Neural cell (in vitro differentiated cells): Measurements from ENCODE around the gene FER1L5.

Source experiments
- EZH2 ChIP-seq: fragments of 200-600, 300-800 bp; shearing (Covaris generic), sonication (generic); IDR thresholded peaks from 2 replicates; pipeline ENCODE4 v1.6.1; 2014; ENCODE audit warnings: antibody characterized with exemption, low read length, borderline replicate concordance, mild to moderate bottlenecking; ENCODE audit not compliant: insufficient read depth, poor library complexity, severe bottlenecking
- POLR2AphosphoS5 ChIP-seq: IDR thresholded peaks from 2 replicates; pipeline ENCODE4 v1.6.1; 2012
- SMC3 ChIP-seq: fragments of 450-650 bp; conservative IDR thresholded peaks from 2 replicates; pipeline ENCODE4 v1.6.1; 2014; ENCODE audit warnings: antibody characterized with exemption, mild to moderate bottlenecking, moderate library complexity; ENCODE audit not compliant: poor library complexity
- TF ChIP-seq, protein P1 (sequence below): fragments of 450-650 bp; IDR thresholded peaks from 2 replicates; pipeline ENCODE4 v1.5.1; 2014; ENCODE audit warnings: antibody characterized with exemption, mild to moderate bottlenecking, moderate library complexity; ENCODE audit not compliant: poor library complexity, severe bottlenecking
- TF ChIP-seq, protein P2 (sequence below): IDR thresholded peaks from 2 replicates; pipeline ENCODE4 v1.6.1; 2012; ENCODE audit warnings: borderline replicate concordance

DNA sequence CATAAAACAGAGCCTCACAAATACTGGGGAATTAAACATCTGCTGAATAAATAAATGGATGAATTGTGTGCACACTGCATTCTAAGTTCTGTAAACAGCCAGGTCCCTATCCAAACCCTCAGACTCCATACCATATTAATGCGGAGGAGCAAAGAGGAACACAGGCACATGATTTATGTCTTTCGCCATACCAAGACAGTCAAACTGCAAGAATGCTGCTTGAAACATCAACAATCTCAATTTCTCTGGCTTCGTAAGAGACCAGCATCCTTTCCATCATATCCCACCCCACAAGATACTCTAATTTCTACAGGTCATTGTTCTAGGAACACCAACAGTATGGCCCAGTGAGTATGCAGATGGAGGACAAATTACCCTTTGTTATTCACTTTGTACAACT is 19.4 kb upstream of the FER1L5 start:
- TF ChIP-seq, protein P1, sequence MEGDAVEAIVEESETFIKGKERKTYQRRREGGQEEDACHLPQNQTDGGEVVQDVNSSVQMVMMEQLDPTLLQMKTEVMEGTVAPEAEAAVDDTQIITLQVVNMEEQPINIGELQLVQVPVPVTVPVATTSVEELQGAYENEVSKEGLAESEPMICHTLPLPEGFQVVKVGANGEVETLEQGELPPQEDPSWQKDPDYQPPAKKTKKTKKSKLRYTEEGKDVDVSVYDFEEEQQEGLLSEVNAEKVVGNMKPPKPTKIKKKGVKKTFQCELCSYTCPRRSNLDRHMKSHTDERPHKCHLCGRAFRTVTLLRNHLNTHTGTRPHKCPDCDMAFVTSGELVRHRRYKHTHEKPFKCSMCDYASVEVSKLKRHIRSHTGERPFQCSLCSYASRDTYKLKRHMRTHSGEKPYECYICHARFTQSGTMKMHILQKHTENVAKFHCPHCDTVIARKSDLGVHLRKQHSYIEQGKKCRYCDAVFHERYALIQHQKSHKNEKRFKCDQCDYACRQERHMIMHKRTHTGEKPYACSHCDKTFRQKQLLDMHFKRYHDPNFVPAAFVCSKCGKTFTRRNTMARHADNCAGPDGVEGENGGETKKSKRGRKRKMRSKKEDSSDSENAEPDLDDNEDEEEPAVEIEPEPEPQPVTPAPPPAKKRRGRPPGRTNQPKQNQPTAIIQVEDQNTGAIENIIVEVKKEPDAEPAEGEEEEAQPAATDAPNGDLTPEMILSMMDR, result no peak
- TF ChIP-seq EZH2 (no peak), SMC3 (no peak), POLR2AphosphoS5 (no peak)
- TF ChIP-seq, protein P2, sequence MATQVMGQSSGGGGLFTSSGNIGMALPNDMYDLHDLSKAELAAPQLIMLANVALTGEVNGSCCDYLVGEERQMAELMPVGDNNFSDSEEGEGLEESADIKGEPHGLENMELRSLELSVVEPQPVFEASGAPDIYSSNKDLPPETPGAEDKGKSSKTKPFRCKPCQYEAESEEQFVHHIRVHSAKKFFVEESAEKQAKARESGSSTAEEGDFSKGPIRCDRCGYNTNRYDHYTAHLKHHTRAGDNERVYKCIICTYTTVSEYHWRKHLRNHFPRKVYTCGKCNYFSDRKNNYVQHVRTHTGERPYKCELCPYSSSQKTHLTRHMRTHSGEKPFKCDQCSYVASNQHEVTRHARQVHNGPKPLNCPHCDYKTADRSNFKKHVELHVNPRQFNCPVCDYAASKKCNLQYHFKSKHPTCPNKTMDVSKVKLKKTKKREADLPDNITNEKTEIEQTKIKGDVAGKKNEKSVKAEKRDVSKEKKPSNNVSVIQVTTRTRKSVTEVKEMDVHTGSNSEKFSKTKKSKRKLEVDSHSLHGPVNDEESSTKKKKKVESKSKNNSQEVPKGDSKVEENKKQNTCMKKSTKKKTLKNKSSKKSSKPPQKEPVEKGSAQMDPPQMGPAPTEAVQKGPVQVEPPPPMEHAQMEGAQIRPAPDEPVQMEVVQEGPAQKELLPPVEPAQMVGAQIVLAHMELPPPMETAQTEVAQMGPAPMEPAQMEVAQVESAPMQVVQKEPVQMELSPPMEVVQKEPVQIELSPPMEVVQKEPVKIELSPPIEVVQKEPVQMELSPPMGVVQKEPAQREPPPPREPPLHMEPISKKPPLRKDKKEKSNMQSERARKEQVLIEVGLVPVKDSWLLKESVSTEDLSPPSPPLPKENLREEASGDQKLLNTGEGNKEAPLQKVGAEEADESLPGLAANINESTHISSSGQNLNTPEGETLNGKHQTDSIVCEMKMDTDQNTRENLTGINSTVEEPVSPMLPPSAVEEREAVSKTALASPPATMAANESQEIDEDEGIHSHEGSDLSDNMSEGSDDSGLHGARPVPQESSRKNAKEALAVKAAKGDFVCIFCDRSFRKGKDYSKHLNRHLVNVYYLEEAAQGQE, result no peak
